ENCODE data around the gene FEM1C. TPM values are rescaled to one million over a fixed set of nuclear protein-coding genes. Genes with fewer than 3 reads are reported as not detected.
"Not testable (repeated sequence)": the region's sequence is repeated elsewhere in the genome, so short reads cannot be mapped to it uniquely, and the experiment has no call there.

Gene FEM1C
- polyA plus RNA-seq, 3 donors: 19.3 to 22.9 (median 22.3) TPM

DNA sequence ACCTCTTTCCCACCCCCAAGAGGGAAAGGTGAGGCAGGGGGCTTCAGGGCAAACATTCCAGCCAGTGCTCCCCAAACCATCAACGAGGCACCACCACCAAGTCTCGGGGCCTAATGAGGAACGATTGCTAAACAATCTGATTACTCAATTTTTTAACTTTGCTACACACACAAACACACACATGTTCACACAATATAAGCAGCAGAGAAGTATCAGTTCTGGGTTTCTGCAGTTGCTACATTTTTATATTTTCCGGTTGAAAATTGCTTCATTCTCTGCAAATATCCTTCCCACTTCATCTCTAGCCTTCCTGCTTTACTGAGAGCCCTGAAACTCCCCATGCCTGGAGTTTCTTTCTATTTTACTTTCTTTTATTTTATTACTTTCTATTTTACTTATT lies 60.2 kb downstream of the FEM1C start:
- no peak for DNase-seq

DNA sequence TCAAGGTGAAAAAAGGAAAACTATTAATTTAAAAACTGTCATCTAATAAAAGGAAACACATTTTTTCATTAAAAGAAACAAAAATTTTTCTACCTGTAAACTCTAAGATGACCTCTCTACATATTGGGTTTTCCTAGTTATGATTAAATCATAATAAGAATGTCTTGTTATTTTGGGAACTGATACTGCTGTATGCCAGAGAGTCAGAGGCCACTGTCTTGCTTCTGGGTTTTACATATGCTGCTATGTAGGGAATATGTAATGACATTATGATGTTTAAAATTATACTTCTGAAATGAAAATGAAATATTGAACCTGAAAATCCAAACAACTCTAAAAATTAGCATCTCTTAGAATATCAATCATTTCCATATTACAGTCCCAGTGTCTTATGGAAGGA lies 63.7 kb downstream of the FEM1C start:
- no peak for DNase-seq

DNA sequence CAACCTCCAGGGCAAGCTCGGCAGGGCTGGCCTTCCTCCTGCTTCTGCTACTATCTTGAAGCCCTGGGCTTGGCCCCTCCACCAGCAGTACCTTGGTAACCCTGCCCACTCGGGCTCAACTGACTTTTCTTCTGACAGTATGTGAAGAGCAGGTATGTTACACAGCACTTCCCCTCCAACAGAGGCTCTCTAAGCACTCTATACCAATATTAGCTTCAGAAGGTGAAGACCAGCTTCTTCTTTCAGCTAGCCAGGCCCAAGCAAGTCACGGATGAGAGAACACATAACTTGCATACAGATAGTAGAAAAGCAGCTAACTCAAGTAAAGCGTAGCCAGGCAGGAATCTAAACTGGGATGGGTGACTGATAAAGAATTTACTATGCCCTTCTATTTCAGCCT lies 64.3 kb downstream of the FEM1C start:
- no peak for DNase-seq

DNA sequence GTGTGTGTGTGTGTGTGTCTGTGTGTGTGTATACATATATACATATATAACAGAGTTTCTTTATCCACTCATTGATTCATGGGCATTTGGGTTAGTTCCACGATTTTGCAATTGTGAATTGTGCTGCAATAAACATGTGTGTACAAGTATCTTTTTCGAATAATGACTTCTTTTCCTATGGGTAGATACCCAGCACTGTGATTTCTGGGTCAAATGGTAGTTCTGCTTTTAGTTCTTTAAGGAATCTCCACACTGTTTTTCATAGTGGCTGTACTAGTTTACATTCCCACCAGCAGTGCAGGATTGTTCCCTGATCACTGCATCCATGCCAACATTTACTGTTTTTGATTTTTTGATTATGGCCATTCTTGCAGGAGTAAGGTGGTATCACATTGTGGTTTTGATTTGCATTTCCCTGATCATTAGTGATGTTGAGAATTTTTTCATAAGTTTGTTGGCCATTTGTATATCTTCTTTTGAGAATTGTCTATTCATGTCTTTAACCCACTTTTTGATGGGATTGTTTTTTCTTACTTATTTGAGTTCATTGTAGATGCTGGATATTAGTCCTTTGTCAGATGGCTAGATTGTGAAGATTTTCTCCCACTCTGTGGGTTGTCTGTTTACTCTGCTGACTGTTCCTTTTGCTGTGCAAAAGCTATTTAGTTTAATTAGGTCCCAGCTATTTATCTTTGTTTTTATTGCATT lies 65.3 kb downstream of the FEM1C start:
- not testable (repeated sequence) for DNase-seq

DNA sequence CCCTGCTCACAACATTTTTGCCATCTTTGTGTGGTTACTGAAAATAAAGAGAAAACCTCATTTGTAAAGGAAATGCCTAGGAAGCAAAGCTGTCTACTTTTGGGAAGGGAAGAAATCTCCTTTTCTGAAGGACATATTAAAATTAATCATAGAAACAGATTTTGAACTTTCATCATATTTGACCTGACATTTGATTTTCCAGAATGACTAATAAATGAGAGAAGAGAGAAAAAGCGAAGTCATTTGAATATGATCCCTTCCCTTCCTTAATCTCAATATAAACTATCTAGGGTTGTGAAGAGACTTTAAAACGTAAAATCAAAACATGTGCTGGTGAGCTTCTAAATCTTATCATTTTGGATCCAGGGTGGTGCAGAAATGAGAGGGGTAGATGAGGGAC lies 66.3 kb downstream of the FEM1C start:
- no peak for DNase-seq

DNA sequence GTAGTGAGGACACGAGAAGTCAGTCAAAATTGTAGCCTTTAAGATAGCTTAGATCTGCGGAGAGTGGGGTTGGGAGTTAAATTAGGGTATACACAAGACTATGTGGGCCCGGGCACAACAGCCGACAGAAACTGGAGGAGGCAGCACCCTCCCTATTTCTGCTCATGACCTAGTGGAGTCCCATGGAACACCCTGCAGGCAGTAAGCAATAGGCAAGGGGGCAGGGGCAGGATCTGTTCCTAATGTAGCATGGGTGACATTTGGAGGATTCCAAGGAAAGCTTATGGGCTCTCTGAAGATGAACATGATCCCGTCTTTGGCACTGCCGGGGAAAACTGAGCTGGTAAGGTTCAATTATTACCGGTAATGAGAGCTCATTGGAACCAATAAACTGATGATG lies 67.0 kb downstream of the FEM1C start:
- no peak for DNase-seq

DNA sequence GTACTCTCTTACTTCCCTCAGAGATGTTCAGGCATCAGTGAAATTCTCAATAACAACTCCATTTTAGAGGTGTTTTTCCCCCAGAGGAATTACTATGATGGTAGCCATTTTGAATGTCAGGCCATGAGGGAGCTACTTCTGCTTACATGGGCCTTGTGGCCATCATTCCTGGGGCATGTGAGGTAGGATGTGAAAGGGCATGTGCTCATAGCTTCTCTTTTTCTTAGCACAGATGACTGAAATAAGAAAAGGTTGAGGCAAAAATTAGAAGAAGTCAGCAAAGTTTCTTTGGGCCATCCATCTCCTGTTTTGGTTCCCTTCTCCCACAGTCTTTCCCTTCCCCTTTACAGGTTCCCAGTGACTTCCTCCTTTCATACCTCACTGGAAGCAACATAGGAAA lies 68.8 kb downstream of the FEM1C start:
- DNase-seq: no peak

DNA sequence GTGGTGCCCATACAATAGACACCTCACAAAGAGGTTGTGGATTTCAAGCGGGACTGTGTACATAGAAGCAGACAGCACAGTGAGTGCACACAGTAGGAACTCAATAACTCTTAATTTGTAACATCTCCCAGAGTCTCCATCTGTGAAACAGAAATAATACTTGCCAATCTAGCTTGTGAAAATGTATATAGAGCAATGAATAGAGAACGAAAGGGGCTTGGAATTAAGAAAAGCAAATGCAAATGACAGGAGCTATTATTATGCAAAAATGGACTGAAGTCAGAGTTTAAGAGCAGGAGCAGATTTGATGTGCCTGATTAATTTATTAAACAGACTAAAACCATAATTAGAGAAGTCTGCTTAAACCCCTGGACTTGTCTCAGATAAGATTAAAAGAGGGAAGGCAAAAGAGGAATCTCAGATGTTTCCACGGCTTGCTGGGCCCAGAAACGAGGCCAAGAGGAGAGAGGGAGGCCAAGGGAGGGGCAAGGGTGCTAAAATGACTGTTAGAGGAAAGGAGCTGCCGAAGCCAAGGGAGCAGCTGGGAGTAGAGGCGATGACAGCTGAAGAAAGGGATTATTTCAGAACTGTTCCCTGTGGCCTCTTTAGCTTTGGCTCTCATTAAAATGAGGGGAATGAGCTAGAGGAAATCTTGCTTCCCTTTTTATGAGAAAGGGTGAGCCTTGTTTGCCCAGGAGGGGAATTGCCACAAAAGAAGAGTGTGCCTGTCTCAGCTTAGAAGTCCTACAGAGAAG lies 72.1 kb downstream of the FEM1C start:
- DNase-seq: peak; percentile 52

DNA sequence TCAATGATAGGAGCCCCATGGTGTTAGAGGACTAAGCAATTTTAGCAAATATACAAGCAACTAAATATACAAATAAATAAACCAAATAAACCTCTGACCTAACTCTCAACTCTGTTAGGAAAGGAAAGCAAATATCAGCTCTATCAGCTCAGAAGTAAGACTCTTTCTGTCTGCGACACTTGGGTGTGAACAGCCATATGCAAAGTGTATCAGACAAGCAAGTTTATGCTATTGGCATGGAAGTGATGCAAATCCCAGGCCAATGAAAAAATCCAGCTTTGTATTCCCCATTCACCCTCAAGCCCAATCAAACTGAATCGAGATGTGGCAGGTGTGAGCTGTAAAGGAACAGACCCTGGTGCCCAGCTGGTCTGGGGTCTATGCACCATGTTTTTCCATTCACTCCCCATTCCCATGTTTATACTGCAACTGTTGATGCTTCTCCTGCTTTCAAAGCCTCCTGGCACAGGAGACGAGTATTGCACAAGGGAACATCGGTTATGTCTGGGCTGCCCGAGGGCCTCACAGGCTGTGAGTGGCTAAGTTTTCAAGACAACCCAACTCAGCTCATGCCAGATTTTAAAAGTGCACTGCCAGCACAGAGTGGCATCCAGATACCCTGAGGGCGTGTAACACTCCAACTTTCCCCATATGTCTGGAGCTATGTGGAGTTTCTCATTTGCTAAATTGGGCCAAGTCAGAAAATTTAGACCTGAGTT lies 73.1 kb downstream of the FEM1C start:
- no peak for DNase-seq

DNA sequence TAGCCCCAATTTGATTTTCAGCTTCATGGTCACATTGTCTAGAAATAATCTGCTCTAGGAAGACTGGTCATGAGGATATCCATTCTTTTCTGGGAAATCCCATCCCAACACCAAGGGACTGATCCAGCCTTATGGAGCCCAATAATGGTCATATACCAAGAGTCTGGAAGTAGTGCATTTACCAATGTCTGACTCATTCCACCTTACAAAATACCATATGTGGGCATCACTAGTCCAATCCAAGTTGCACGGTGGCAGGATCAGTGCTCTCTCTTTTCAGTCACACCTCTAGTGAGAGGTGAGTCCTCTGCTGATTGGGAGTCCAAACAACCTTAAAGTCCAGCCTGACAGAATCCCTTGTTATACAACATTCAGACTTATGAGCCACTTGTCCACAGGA lies 73.7 kb downstream of the FEM1C start:
- DNase-seq: no peak

Other genes with a start within 250 kb of the FEM1C start
- gene CCDC112, start 248.1 kb downstream of the FEM1C start, polyA plus RNA-seq (ENCODE audit: insufficient read length in 3 of 3): 10 to 100 TPM; 15.3 to 19.8 (median 15.8) TPM
- 1 to 10 TPM; 3.7 to 5.5 (median 3.8) TPM for gene TICAM2, start 57.7 kb upstream of the FEM1C start, polyA plus RNA-seq (ENCODE audit: insufficient read length in 3 of 3)
- 10 to 100 TPM; 91.7 to 98.2 (median 92.0) TPM for gene TMED7, start 81.3 kb upstream of the FEM1C start, polyA plus RNA-seq (ENCODE audit: insufficient read length in 3 of 3)

Data from renal pelvis (tissue), 4 donors.